IPS DF 6.9 (cell line): ENCODE measurements around the gene STS.
A peak's percentile ranks its signal among the peaks of the same experiment; 100 is the strongest.

ENCODE experiments used
- DNase-seq: peaks from one replicate; pipeline ENCODE4 v3.0.0-alpha.2; 2013; ENCODE audit warnings: low read depth, low spot score
- H3K27ac ChIP-seq: one replicate; pipeline ENCODE4 v1.5.1; 2013; ENCODE audit warnings: low read length, control low read depth
- H3K27me3 ChIP-seq: 2 replicates; pipeline ENCODE4 v1.6.1; 2013; ENCODE audit warnings: mild to moderate bottlenecking, low read length; ENCODE audit not compliant: control insufficient read depth, insufficient read depth
- H3K36me3 ChIP-seq: 2 replicates; pipeline ENCODE4 v1.6.1; 2013; ENCODE audit warnings: low read length; ENCODE audit not compliant: control insufficient read depth, insufficient read depth
- H3K4me1 ChIP-seq: 2 replicates; pipeline ENCODE4 v1.6.1; 2013; ENCODE audit warnings: low read length; ENCODE audit not compliant: control insufficient read depth, insufficient read depth
- H3K4me3 ChIP-seq: 2 replicates; pipeline ENCODE4 v1.5.1; 2013; ENCODE audit warnings: mild to moderate bottlenecking, low read length
- H3K9me3 ChIP-seq: 2 replicates; pipeline ENCODE4 v1.6.1; 2013; ENCODE audit warnings: low read length, inconsistent platforms; ENCODE audit not compliant: control insufficient read depth, insufficient read depth
- WGBS: extraction: QIAGEN DNeasy Blood & Tissue Kit; methylation state at CpG from one replicate; pipeline ENCODE4 v1.1.7; 2013; ENCODE audit warnings: mixed read lengths, missing lambda C conversion rate; ENCODE audit not compliant: insufficient read length, insufficient coverage; 5-methylcytosine and 5-hydroxymethylcytosine counted together

STS gene

GRCh38 chrX:7139202-7140081 is 8.1 kb upstream of the STS start:
- Histone ChIP-seq H3K36me3 (no peaks in the 10 kb centered on the region), H3K4me1 (no peaks in the 10 kb centered on the region), H3K9me3 (no peaks in the 10 kb centered on the region), H3K4me3 (no peak overlapping the region), H3K27ac (no peak overlapping the region), H3K27me3 (no peaks in the 10 kb centered on the region)
- no CpG with 5 or more reads among the region's 9 CpGs for WGBS
- DNase-seq: no peak

- H3K27ac ChIP-seq: no peak overlapping the region
- H3K36me3 ChIP-seq: no peaks in the 10 kb centered on the region
- no peaks in the 10 kb centered on the region for H3K27me3 ChIP-seq
- no peaks in the 10 kb centered on the region for H3K9me3 ChIP-seq
- no peak overlapping the region for H3K4me3 ChIP-seq
- no peaks in the 10 kb centered on the region for H3K4me1 ChIP-seq
- no peak for DNase-seq
- no CpG with 5 or more reads among the region's 1 CpG for WGBS
Measured at GRCh38 chrX:7143076-7143475, 4.4 kb upstream of the STS start.

DNA sequence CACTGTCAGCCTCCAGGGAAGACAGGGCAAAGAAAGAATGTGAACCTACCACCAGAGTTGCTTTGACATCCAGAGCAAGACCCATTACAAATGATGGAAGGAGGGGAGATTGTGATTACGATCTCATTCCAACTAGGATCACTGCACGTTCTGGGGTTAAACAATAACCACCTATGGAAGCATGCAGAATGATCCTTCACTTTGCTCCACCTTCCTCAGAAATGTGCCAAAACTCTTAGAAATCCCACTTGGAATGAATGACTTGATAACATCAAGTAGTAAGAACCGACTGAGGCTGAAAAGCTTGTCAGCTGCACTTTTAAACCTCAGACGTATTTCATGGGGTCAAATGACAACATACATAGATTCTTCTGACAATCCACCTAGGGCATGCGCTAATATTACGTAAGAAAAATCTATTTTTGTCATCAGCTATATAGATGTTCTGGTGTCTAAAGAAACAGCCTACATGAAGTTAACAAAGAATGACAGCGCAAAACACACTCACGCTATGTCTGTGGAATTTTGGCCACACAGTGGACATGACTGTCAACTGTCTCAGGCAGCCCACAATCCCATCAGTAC is 3.5 kb upstream of the STS start:
- no peak for DNase-seq
- no peak overlapping the region for H3K27ac ChIP-seq
- no peaks in the 10 kb centered on the region for H3K27me3 ChIP-seq
- no peaks in the 10 kb centered on the region for H3K36me3 ChIP-seq
- no CpG with 5 or more reads among the region's 8 CpGs for WGBS
- H3K4me3 ChIP-seq: no peak overlapping the region
- no peaks in the 10 kb centered on the region for H3K9me3 ChIP-seq
- H3K4me1 ChIP-seq: no peaks in the 10 kb centered on the region

DNA sequence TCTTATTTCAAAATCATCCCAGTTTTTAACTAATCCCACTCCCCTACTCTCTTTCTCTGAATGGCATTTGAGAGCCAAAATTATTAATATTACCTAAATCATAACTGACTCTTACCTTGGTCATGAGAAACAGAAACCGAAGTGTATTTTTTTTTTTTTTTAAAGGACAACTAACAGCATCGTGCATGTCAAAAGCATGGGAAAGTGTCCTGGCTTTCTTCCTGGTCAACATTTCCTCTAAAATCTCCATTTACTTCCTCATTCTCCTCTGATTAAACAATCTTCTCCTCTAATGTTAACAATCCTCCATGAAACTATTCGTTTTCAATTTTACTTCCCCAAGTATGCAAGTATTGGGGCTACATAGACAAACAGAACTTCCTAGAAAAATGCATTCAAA is 2.1 kb upstream of the STS start:
- no peak for DNase-seq
- WGBS: 100% methylated on average over 1 of the region's 3 CpGs
- H3K27me3 ChIP-seq: no peaks in the 10 kb centered on the region
- H3K36me3 ChIP-seq: no peaks in the 10 kb centered on the region
- H3K4me3 ChIP-seq: no peak overlapping the region
- H3K4me1 ChIP-seq: no peaks in the 10 kb centered on the region
- H3K27ac ChIP-seq: no peak overlapping the region
- H3K9me3 ChIP-seq: no peaks in the 10 kb centered on the region

DNA sequence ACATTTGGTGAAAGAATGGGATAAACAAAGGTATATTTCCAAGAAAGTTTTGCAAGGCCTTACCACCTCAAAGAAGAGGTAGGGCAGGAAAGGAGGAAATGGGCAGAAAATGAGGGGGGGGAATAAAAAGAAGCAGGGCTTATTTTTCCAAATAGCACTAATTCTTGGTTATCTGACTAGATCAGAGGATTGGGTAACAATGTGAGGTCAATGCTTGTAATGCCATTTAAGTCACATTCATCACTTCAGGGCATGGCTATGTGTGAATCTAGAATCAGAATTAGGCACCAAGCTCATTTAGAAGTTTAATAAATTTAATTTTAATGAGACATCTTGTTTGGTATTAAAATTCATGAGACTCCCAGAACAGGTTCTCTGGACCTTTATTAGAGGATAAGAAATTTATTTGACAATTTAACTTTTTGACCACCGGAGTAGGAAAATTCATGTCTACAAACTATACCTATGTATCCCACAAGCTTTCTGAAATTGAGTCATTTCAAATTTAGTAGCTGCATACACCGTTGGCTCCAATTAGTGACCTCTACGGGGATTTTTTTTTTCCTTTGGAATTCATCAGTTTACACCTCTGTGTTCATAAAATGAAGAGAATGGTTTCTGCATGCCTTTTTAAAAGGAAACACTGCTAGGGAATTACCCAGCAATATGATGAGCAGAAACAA is 1.4 kb upstream of the STS start:
- Histone ChIP-seq H3K27me3 (no peaks in the 10 kb centered on the region), H3K4me3 (no peak overlapping the region), H3K9me3 (no peaks in the 10 kb centered on the region), H3K4me1 (no peaks in the 10 kb centered on the region), H3K36me3 (no peaks in the 10 kb centered on the region), H3K27ac (no peak overlapping the region)
- no CpG with 5 or more reads among the region's 3 CpGs for WGBS
- DNase-seq: no peak

DNA sequence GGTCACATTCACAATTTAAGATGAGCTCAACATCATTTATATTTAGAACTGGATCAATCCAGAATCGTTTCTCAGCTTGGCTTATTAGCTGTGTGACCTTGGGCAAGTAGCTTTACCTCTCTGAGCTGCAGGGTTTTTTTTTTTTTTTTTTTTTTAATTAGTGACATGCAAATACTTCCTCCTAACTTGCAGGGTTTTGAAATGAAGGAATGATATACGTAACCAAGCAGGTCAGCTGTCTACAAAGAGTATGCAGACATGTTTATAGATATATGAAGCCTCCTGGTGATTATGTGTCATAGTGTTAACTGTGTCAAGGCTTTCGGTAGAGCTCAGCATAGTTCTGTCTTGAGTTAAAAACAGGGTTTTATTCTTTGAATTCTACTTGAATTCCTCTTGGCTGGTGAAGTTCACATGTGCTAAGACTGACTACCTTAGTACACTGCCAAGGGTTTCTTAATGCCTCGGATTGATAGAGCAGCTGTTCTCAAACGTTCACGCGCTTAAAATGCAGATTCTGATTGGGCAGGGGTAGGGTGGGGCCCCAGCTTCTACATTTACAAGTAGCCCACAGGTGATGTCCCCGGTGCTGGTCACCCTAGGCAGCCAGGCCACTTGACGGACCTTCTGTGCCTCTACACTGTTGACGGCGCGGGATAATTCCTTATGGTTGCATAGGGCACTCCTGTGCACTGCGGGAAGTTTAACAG is 654 bp upstream of the STS start:
- Histone ChIP-seq H3K27ac (no peak overlapping the region), H3K36me3 (no peaks in the 10 kb centered on the region), H3K4me3 (peak overlapping the region; percentile 100; the same call in 1 of the 2 replicates), H3K4me1 (no peaks in the 10 kb centered on the region), H3K9me3 (no peaks in the 10 kb centered on the region), H3K27me3 (no peaks in the 10 kb centered on the region)
- DNase-seq: no peak
- WGBS: no CpG with 5 or more reads among the region's 13 CpGs

DNA sequence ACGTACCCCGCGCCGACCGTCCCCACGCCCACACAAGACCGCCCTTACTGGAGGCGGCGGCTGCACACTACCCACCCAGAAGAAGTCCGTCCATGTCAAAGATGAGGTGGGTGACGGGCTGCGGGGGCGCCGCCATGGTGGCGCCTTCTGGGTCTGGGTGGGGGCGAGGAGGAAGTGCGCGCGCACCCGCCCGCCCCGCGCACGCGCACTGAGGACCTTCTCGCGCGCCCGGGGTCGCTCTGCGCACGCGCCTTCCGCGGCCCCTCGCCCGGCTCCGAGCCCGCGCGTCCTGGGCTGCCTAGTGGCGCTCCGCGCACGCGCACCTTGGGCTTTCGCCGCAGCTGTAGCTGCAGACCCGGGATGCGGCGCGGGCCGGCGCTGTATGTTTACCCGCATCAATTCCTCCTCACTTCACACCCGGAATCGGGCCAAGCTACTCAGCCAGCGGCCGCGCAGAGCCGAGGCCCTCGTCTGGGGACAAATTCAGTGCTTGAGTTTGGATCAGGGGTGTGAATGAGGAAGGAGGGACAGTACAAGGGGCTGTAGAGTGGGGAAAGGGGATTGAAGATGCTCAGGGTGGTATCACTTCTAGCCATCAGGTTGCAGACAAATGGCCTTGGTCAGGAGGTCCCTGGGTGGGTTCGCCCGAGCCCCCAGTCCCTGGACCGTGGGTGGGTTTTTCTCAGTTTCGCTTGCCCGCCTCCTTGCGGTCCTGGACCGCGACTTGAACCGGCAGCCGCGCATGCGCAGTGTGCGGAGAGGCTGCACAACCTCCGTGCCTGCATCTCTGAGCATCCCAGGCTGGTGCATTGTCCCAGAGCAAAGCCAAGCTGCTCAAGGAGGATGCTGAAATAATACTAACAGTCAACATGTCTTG is 704 bp downstream of the STS start, which contains the start of gene PUDP:
TSS of gene PUDP (minus strand) at position 176 of the 877 bp plus-strand sequence. CDS start at position 136, 40 bp downstream.
- H3K9me3 ChIP-seq: no peaks in the 10 kb centered on the region
- no peaks in the 10 kb centered on the region for H3K27me3 ChIP-seq
- peak; percentile 25 for DNase-seq
- no peaks in the 10 kb centered on the region for H3K4me1 ChIP-seq
- no peaks in the 10 kb centered on the region for H3K36me3 ChIP-seq
- WGBS: no CpG with 5 or more reads among the region's 76 CpGs
- peak within 1 kb of the TSS; percentile 100 for H3K4me3 ChIP-seq
- no peak within 1 kb of the TSS for H3K27ac ChIP-seq

DNA sequence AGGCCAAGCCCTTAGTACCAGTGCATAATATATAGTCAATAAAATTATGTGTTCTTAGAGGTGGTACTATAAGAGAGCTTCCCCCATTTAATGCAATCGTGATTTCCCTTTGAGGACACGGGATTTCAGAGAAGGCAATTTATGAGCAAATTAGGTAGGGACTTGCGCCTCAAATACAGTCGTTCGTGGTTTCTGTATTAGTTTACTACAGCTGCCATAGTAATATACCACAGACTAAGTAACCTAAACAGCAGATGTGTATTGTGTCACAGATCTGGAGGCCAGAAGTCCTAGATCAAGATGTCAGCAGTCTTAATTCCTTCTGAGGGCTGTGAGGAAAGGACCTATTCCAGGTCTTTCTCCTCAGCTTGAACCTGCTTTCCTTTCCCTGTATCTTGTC is 1.9 kb downstream of the STS start:
- H3K4me3 ChIP-seq: no peak overlapping the region
- H3K4me1 ChIP-seq: 0 out of 2 replicates have a peak, but pooled peaks cover 3% of the 10 kb centered on the region
- H3K27me3 ChIP-seq: no peaks in the 10 kb centered on the region
- no peaks in the 10 kb centered on the region for H3K9me3 ChIP-seq
- no CpG with 5 or more reads among the region's 5 CpGs for WGBS
- H3K27ac ChIP-seq: no peak overlapping the region
- no peaks in the 10 kb centered on the region for H3K36me3 ChIP-seq
- no peak for DNase-seq

- no peaks in the 10 kb centered on the region for H3K9me3 ChIP-seq
- DNase-seq: no peak
- no CpG with 5 or more reads among the region's 2 CpGs for WGBS
- H3K4me1 ChIP-seq: 0 out of 2 replicates have a peak, but pooled peaks cover 3% of the 10 kb centered on the region
- no peak overlapping the region for H3K27ac ChIP-seq
- H3K4me3 ChIP-seq: no peak overlapping the region
- no peaks in the 10 kb centered on the region for H3K27me3 ChIP-seq
- no peaks in the 10 kb centered on the region for H3K36me3 ChIP-seq
Measured at GRCh38 chrX:7153231-7153630, 5.7 kb downstream of the STS start.
